GM18519 (cell line): Measurements from ENCODE around the gene ERAP2.
"Not testable (repeated sequence)": the region's sequence is repeated elsewhere in the genome, so short reads cannot be mapped to it uniquely, and the experiment has no call there.

ENCODE experiments used
- ATAC-seq: cut with Tn5 transposase; IDR thresholded peaks from one replicate; pipeline ENCODE4 v1.9.1; 2021; ENCODE audit warnings: mild to moderate bottlenecking, moderate library complexity; ENCODE audit not compliant: unreplicated experiment, low FRiP score

Gene ERAP2, protein sequence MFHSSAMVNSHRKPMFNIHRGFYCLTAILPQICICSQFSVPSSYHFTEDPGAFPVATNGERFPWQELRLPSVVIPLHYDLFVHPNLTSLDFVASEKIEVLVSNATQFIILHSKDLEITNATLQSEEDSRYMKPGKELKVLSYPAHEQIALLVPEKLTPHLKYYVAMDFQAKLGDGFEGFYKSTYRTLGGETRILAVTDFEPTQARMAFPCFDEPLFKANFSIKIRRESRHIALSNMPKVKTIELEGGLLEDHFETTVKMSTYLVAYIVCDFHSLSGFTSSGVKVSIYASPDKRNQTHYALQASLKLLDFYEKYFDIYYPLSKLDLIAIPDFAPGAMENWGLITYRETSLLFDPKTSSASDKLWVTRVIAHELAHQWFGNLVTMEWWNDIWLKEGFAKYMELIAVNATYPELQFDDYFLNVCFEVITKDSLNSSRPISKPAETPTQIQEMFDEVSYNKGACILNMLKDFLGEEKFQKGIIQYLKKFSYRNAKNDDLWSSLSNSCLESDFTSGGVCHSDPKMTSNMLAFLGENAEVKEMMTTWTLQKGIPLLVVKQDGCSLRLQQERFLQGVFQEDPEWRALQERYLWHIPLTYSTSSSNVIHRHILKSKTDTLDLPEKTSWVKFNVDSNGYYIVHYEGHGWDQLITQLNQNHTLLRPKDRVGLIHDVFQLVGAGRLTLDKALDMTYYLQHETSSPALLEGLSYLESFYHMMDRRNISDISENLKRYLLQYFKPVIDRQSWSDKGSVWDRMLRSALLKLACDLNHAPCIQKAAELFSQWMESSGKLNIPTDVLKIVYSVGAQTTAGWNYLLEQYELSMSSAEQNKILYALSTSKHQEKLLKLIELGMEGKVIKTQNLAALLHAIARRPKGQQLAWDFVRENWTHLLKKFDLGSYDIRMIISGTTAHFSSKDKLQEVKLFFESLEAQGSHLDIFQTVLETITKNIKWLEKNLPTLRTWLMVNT

DNA sequence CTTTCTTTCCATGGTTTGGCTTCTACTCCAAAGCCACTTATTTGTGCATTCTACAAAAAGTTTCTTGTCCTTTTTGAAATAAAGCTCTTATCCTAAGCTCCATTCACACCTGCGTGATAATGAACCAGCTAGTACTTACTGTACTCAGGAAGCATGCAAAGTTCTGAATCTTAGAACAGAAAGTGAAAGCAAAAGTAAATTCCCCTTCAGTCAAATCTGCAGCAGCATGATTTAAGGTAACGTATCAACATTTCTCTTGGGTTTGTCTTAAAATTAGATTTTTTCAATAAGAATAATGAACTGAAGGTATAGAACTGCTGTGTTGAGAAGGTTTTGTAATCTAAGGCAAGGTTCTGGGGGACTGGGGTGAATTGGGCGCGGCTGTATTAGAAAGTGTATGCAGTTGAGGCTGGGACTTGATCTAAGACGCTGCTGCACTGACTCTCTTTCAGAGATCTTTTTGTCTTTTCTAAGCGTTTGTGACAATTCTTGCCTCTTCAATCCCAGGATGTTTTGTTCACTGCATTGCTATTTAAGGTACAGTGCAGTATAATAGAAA, at the start of gene ERAP2:
Gene ERAP2, plus strand, starts transcription at position 209 of the 559 bp plus-strand sequence. CDS start 3,186 bp downstream, outside the sequence.
- no peak for ATAC-seq

DNA sequence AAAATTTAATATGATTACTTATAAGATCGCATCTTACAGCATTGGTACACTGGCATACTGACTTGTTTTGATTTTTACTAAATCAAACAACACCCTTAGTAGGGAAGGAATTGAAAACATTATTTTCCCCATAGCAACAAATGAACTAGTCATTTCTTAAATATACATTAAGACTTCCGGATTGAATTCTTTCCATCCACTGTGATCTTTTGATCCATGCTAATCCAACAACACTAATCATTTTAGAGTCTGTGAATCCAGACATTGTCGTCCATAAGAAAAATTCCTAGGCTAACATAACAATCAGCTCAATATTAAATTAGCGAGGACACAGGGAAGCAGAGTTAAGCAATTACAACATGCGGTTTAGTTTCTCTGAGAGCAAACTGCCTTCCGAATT, 47.0 kb upstream of the ERAP2 start:
- no peak for ATAC-seq

DNA sequence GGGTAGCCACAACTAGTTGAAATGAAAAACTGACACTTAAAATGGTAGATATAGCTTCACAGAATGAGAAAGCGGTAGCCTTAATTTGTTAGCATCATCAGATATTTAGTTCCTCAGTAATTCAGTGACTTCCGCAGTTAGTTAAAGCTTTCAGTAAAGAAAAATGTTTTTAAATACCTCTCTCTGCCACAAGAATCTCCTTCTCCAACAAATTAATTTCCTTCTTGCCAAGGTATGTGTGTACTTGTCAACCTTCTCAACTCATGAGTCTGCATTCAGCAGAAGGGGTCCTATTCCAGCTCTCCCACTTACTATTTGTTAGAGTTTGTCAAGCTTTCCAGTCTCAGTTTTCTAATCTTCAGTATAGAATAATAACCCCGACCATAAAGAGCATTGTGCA, 42.3 kb upstream of the ERAP2 start:
- ATAC-seq, result no peak

DNA sequence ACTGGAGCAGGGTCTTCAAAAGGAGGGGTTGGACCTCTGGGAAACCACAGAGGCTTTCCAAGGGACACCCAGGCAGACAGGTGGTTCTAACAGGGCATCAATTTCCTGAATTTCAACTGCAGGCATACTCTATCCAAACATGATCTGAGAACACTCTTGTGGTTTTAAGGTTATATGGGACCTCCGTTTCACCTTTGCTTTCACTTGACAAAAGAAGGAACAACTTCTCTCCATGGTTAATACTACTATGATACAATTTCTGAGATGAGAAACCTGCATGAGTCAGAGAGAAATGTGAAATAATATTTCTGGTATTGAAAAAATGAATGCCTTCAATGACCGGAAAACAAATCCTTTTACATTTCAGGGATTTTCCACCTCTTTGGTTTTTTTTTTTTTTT, 40.5 kb upstream of the ERAP2 start:
- ATAC-seq, result no peak

DNA sequence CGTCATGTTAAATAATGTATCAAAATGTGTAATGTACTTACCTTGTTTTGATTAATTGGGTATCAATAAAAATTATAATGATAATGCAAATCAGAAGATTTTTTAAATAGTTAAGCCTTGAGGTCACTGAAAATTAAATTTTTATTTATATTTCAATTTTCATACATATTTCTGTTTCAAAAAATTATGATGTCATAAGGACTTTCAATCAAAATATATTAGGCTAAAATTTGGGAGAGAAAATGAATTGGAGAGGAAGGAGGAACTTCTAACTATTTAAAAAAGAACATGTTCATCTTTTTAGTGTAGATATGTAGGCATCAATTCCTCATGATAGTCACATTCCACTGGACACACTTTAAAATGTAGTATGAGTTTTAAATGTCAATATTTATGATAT, 39.5 kb upstream of the ERAP2 start:
- no peak for ATAC-seq

DNA sequence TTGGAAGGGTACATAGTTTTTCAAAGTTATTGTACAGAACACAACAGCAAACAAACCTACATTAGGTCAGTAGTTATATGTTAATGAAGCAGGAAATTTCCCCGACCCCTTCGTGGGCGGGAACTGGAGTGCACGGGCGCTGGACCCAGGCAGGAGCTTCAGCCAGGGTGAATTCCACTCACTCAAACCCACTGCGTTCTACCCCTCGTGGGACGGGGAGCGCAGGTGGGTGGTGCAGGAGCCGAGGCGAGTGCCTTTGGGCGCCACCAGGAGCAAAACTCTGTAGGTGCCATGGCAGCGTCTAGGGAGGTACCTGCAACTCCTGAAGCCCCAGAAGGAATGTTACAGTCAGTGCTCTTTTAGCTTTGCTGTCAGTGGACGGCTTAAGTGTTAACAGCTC, 39.0 kb upstream of the ERAP2 start:
- ATAC-seq, result no peak

DNA sequence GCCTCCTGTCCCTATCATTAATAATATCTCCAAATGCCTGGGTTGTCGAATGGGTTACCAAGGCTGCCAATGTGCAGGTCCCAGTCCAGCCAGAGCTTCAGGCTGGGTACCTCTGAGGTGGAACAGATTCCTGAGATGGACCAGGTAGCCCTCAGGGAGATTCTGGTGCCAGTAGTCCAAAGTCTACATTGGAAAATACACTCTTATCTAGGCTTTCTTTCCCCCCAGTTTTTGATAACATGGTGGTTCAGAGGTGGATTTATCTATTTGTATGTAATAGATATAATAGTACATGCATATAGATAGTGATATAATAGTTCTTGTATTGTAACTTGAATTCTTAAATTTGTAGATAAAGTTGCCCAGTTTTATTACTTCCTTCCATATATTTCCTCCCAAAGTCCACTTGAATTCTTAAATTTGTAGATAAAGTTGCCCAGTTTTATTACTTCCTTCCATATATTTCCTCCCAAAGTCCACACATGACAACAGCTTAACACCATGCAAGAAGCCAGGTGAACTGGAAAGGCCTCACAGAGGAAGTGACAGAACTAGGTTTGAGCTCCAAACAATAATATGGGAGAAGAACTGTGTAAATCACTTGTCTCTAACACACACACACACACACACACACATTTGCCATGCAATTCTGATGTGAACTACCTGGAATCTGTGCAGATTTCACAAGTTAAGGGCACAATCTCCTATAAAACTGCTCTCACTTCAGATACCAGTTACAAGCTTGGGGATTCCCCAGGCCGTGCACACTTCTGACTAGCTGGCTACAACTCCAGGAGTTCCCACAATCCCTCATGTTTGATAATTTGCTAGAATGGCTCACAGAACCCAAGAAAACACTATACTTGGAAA, 37.9 kb upstream of the ERAP2 start:
- no peak for ATAC-seq

DNA sequence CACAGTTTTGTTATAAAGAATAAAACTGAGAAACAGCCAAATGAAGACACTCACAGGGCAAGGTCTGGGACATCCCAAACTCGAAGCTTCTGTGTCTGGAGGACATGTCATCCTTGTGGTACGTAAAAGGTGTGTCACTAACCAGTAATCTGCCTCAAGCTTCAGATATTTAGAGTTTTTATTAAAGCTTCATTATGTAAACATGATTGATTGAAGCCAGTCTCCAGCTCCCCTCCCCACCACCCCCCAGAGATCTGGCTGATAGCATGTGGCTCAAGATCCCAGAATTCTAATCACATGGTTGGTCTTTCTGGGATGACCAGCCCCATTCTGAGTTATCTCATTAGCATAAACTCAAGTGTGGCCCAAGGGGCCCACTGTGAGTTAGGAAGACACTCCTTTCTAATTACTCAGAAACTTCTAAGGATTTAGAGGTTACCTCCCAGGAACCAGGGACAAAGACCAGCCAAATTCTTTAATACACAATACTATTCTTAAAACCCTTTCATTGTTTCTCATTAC, 37.2 kb upstream of the ERAP2 start:
- ATAC-seq, result no peak

DNA sequence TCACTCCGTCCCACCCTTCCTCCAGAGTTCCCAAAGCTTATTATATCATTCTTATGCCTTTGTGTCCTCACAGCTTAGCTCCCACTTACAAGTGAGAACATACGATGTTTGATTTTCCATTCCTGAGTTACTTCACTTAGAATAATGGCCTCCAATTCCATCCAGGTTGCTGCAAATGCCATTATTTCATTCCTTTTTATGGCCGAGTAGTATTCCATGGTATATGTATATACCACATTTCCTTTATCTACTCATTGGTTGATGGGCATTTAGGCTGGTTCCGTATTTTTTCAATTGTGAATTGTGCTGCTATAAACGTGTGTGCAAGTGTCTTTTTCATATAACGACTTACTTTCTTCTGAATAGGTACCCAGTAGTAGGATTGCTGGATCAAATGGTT, 34.4 kb upstream of the ERAP2 start:
- not testable (repeated sequence) for ATAC-seq

DNA sequence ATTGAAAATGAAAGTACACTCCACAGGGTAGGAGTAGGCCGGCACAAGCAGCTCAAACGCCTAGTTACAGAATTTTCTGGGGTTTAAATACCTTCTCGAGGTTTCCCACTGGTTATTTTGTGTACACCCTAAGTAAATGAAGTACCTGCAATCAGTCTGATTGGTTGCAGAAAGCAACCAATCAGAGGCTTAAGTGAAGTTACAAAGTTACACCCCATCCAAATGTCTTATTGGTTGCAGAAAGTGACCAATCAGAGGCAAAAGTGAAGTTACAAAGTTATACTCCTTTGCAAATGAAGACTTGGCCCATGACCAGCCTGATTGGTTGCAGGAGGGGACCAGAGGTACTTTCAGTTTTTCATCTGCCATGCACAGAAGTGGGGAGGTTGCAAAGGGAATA, 33.2 kb upstream of the ERAP2 start:
- no peak for ATAC-seq

DNA sequence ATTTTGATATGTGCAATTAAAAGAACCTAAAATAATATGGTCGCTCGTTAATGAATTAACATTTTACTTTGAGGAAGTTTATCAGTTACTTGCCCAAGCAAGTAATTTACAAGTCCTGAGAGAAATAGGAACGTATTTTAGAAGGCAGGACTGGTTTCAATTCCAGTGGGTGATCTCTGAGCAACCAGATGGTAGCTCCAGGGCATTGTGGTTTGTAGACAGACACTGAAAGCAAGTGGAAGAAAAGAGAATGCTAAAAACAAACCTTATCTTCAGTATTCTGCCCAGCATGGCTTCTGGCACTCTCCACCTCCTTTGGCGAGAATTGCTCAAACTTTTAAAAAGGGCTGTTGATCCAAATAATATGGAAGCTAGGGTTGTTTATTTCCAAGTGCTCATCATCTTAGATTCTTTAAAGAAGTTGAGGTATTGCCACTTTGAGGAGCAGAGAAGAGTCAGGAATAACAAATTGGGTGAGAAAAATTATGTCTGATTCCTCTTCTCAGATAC, 31.8 kb upstream of the ERAP2 start:
- ATAC-seq, result no peak

DNA sequence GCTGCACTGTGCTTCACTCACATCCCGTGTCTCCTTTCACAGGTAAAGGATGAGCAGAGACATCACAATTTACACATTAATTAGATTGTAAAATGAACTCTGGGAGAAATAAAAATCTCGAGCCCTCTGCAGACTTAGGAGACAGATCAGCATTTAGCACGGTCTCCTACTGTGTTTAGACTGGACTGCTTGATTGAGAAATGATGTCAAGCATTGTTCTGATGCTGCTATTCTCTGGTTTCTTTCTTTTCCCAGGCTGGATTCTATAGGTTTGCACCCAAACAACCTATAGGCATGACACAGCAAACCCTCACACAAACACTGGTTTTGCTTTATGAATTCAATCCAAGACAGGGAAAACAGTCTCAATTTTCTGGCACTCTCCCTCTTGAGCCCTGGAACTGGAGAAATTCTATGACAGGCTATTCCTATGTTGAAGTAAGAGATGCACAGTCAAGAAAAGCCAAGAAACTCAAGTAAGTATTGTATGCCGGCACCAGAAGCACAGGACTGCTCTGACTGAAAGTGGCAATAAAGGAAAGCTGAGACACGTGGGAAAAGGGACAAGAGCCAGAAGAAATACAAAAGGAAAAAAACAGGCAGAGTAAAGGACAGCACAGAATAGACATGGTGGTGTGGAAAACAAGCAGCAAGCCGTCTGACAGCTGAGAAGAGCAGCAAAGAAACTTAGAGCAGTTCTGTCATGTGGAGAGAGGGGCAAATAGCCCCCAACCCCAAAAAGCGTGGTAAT, 24.8 kb upstream of the ERAP2 start:
- no peak for ATAC-seq

DNA sequence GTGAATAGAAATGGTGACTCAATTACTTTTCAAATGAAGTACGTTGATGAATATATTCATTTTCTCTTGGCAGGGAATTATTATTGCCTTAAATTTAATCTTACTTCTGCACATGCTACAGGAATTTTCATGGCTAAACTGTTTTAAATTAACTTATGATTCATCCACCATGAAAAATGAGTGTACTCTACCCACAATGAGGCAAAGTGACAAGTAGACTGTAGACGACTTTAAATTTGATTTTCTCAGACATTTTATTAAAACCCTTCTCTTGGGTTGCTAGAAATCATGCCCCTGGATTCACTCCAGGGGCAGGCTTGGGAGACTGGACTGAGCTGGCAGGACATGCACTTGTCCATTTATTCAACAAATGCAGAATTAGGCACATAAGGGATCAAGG, 23.5 kb upstream of the ERAP2 start:
- ATAC-seq, result no peak

DNA sequence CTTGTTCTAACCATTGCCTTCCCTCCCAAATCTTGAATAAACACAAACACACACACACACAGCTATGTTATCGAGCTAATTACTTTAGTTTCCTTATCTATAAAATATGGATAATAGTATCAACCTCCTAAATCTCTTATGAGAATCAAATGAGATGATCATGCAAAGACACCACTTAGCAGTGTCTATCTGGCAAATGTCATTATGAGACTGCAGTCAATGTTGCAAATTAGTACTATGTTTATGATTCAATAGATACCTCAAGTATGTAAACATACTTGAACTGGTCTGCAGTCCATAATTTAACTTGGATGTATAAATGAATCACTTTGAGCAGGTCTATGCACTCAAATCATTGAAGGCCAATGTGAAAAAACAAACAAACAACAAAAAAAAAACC, 22.2 kb upstream of the ERAP2 start:
- no peak for ATAC-seq

DNA sequence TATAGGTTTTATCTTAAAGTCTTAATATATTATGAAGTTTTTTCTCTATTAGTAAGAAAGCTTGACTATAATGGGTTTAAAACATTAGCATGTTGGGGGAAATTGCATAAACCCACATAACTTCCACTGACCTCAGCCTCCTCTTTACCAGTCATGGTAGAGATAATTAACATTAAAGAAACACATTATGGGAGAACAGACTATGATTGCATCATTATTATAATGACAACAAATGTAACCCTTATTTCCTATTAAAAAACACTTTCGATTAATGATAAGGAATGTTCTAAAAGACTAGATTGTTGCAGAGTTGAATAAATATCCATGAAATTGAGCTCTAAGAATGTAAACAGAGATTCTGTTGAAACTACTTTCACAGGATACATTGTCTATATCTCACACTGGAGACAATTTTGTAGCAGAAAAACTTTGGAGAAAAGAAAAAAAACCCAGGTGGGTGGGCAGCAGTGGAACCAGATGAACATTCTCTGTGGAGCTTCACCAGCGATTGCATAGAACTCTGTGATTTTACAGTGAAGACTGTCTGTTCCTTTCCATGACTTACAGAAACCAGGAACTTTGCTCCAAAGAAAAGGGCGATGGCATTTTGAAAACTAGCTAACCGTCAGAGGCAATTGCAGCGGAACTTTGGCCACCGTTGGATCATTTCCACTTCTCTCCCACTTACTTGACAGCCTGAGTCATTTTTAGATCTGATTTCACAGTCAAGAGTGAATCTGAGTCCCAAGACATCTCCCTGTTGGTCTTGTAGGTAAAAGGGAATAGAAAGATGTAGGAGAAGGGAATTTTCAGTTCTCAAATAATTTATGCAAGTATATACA, 21.0 kb upstream of the ERAP2 start:
- ATAC-seq, result no peak

DNA sequence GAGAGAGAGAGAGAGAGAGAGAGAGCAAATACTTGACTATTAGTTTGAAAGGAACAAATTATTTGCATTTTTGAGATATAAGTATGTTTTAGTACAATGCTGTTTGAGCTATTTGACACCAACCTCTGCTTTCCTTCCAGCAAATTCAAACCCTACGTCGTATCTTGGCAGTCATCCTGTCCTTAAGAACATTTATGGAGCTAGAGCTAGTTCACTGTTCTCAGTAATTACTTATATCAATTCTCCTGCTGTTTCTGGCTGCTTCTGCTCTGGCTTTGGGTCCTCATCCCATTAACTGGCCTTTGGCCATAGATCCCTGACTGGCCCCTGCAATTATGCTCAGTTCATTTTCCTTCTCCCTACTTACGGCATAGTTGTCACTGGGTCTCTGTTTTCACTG, 19.9 kb upstream of the ERAP2 start:
- no peak for ATAC-seq

DNA sequence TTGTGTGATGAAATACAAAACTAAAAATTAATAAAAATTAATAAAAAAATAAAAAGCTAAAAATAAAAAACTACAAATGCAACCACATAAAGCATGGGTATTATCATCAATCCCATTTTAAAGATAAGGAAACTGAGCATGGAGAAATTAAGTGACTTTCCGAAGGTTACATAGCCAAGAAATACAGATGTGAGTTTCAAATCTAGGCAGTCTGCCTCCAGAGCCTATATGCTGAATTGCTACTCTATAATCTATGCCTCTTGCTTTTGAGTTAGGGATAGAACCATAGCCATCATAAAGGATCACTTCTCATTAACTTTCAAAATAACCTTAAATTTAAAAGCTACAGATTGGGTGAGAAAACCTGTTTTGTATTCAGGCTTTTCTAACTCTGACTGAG, 18.8 kb upstream of the ERAP2 start:
- no peak for ATAC-seq

DNA sequence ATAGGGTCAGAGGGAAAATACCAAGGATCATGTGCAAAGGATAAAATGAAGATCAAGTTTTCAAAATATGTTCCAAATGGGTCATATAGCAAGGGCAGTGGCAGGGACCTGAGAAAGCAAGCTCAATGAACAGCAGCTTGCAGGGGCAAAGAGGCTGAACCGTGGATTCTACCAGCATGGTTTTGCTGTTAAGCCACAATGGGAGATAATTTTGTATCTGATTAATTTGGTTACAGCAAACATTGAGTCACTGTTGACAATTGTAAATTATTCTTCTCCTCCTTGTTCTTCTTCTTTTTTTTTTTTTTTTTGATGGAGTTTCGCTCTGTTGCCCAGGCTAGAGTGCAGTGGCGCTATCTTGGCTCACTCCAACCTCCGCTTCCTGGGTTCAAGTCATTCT, 18.4 kb upstream of the ERAP2 start:
- ATAC-seq, result no peak
